ENCODE measurements around the gene RIMS4.

RIMS4 gene

GRCh38 chr20:44752099-44752931 lies 58.0 kb downstream of the RIMS4 start:
- TF ChIP-seq GATA3 (IDR thresholded peaks at IDR 0.05; ENCODE audit: low read depth, low read length): no peak
- no peak for TF ChIP-seq GATA2 (IDR thresholded peaks at IDR 0.05; ENCODE audit: low read depth, low read length)

- TF ChIP-seq GATA2 (IDR thresholded peaks at IDR 0.05; ENCODE audit: low read depth, low read length): no peak
- TF ChIP-seq GATA3 (IDR thresholded peaks at IDR 0.05; ENCODE audit: low read depth, low read length): no peak
Observed at GRCh38 chr20:44750081-44750805, 60.1 kb downstream of the RIMS4 start.

- no peak for TF ChIP-seq GATA2 (IDR thresholded peaks at IDR 0.05; ENCODE audit: low read depth, low read length)
- TF ChIP-seq GATA3 (IDR thresholded peaks at IDR 0.05; ENCODE audit: low read depth, low read length): no peak
Observed at GRCh38 chr20:44748005-44748370, 62.4 kb downstream of the RIMS4 start.

- TF ChIP-seq GATA2 (IDR thresholded peaks at IDR 0.05; ENCODE audit: low read depth, low read length) (0 out of 2 replicates have a peak, but pooled peaks have one; percentile 29), GATA3 (IDR thresholded peaks at IDR 0.05; ENCODE audit: low read depth, low read length) (no peak)
Observed at GRCh38 chr20:44747166-44748004, 63.0 kb downstream of the RIMS4 start.

GRCh38 chr20:44746367-44747165 lies 63.8 kb downstream of the RIMS4 start:
- no peak for TF ChIP-seq GATA3 (IDR thresholded peaks at IDR 0.05; ENCODE audit: low read depth, low read length)
- no peak for TF ChIP-seq GATA2 (IDR thresholded peaks at IDR 0.05; ENCODE audit: low read depth, low read length)

GRCh38 chr20:44745598-44746366 lies 64.6 kb downstream of the RIMS4 start, which contains the start of gene KCNK15:
Gene KCNK15 (plus strand): TSS chr20:44745865. CDS start chr20:44745911, 46 bp downstream.
- no peak for TF ChIP-seq GATA3 (IDR thresholded peaks at IDR 0.05; ENCODE audit: low read depth, low read length)
- no peak for TF ChIP-seq GATA2 (IDR thresholded peaks at IDR 0.05; ENCODE audit: low read depth, low read length)

- TF ChIP-seq GATA2 (IDR thresholded peaks at IDR 0.05; ENCODE audit: low read depth, low read length) (no peak), GATA3 (IDR thresholded peaks at IDR 0.05; ENCODE audit: low read depth, low read length) (no peak)
Observed at GRCh38 chr20:44745122-44745597, 65.2 kb downstream of the RIMS4 start.

GRCh38 chr20:44743916-44744655 lies 66.3 kb downstream of the RIMS4 start:
- TF ChIP-seq GATA3 (IDR thresholded peaks at IDR 0.05; ENCODE audit: low read depth, low read length): no peak
- TF ChIP-seq GATA2 (IDR thresholded peaks at IDR 0.05; ENCODE audit: low read depth, low read length): no peak

GRCh38 chr20:44743080-44743701 lies 67.2 kb downstream of the RIMS4 start:
- no peak for TF ChIP-seq GATA3 (IDR thresholded peaks at IDR 0.05; ENCODE audit: low read depth, low read length)
- TF ChIP-seq GATA2 (IDR thresholded peaks at IDR 0.05; ENCODE audit: low read depth, low read length): no peak

GRCh38 chr20:44742304-44743079 lies 67.9 kb downstream of the RIMS4 start:
- TF ChIP-seq GATA3 (IDR thresholded peaks at IDR 0.05; ENCODE audit: low read depth, low read length) (no peak), GATA2 (IDR thresholded peaks at IDR 0.05; ENCODE audit: low read depth, low read length) (no peak)

- no peak for TF ChIP-seq GATA2 (IDR thresholded peaks at IDR 0.05; ENCODE audit: low read depth, low read length)
- TF ChIP-seq GATA3 (IDR thresholded peaks at IDR 0.05; ENCODE audit: low read depth, low read length): no peak
Observed at GRCh38 chr20:44739942-44740341, 70.4 kb downstream of the RIMS4 start.

Data from SH-SY5Y (cell line).